SKM-1 (cell line): ENCODE data around the gene UNC93B1.
"Not testable (repeated sequence)": the region's sequence is repeated elsewhere in the genome, so short reads cannot be mapped to it uniquely, and the experiment has no call there.

Experiments used
- DNase-seq: peaks from one replicate; lab custom pipeline; 2025; ENCODE audit not compliant: unreplicated experiment; lab: John Stamatoyannopoulos, UW

UNC93B1 gene

GRCh38 chr11:67995579-67995978 is 8.3 kb downstream of the UNC93B1 start:
- not testable (repeated sequence) for DNase-seq

GRCh38 chr11:67995129-67995528 is 8.8 kb downstream of the UNC93B1 start:
- not testable (repeated sequence) for DNase-seq

- DNase-seq = not testable (repeated sequence)
Observed at GRCh38 chr11:67994387-67994786, 9.5 kb downstream of the UNC93B1 start.

- not testable (repeated sequence) for DNase-seq
Observed at GRCh38 chr11:67993821-67994220, 10.1 kb downstream of the UNC93B1 start.

- not testable (repeated sequence) for DNase-seq
Observed at GRCh38 chr11:67991347-67992121, 12.4 kb downstream of the UNC93B1 start.

- not testable (repeated sequence) for DNase-seq
Observed at GRCh38 chr11:67990546-67991346, 13.2 kb downstream of the UNC93B1 start.

GRCh38 chr11:67985302-67985701 is 18.6 kb downstream of the UNC93B1 start:
- DNase-seq = not testable (repeated sequence)

- no peak for DNase-seq
Observed at GRCh38 chr11:67983951-67984350, 19.9 kb downstream of the UNC93B1 start.

- not testable (repeated sequence) for DNase-seq
Observed at GRCh38 chr11:67982255-67982857, 21.5 kb downstream of the UNC93B1 start.

- not testable (repeated sequence) for DNase-seq
Observed at GRCh38 chr11:67981226-67981625, 22.7 kb downstream of the UNC93B1 start.

- not testable (repeated sequence) for DNase-seq
Observed at GRCh38 chr11:67978766-67979418, 25.0 kb downstream of the UNC93B1 start.

- DNase-seq = not testable (repeated sequence)
Observed at GRCh38 chr11:67974746-67975145, 29.2 kb downstream of the UNC93B1 start.

GRCh38 chr11:67965830-67966348 is 38.0 kb downstream of the UNC93B1 start:
- not testable (repeated sequence) for DNase-seq

GRCh38 chr11:67964746-67965145 is 39.2 kb downstream of the UNC93B1 start:
- DNase-seq = not testable (repeated sequence)

- not testable (repeated sequence) for DNase-seq
Observed at GRCh38 chr11:67963879-67964278, 40.0 kb downstream of the UNC93B1 start.

GRCh38 chr11:67963217-67963616 is 40.7 kb downstream of the UNC93B1 start:
- not testable (repeated sequence) for DNase-seq

GRCh38 chr11:67956236-67956635 is 47.7 kb downstream of the UNC93B1 start:
- not testable (repeated sequence) for DNase-seq

GRCh38 chr11:67955461-67956007 is 48.4 kb downstream of the UNC93B1 start:
- DNase-seq = peak; percentile 20

GRCh38 chr11:67954971-67955370 is 48.9 kb downstream of the UNC93B1 start:
- DNase-seq = not testable (repeated sequence)

- DNase-seq = not testable (repeated sequence)
Observed at GRCh38 chr11:67954251-67954650, 49.6 kb downstream of the UNC93B1 start.
